NCI-H524 treated with DMSO at 0.1 percent for 48 hours (cell line): Measurements from ENCODE around the gene GRIP1.

Experiments
- DNase-seq: peaks from one replicate; lab custom pipeline; 2025; lab: John Stamatoyannopoulos, UW

GRIP1 gene

DNA sequence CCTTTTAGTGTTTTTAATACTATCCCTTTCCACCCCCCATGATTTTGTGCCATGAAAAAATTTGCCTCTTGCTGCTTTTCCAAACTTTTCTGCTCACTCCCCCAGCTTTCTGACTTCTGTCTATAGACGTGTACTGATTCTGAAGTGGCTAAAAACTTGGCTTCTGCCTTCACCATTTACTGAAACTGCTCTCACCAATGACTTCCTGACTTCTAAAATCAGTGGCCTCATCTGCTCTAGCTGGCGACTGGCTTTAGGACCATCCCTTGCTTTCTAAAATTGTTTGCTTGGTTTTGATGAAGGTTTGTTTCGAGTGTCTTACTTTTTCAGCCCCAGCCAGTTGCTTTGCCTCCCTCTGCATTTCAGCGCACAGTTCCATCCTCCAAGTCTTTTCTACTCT is 231.2 kb downstream of the GRIP1 start:
- no peak for DNase-seq

GRCh38 chr12:66446276-66446675 is 232.6 kb downstream of the GRIP1 start:
- DNase-seq, result no peak

GRCh38 chr12:66441905-66442559 is 236.8 kb downstream of the GRIP1 start:
- DNase-seq, result no peak

DNA sequence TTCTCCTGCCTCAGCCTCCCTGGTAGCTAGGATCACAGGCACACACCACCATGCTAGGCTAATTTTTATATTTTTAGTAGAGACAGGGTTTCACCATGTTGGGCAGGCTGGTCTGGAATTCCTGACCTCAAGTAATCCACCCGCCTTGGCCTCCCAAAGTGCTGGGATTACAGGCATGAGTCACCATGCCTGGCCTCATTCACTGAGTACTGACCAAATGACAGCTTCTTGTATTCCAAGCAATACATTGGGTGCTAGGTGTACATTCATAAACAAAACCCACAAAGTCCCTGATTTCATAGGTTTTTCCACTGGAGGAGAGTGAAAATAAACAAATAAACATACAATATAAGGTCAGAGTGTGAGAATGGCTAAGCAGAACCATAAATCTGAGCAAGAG is 240.3 kb downstream of the GRIP1 start:
- DNase-seq, result no peak

- DNase-seq, result no peak
Measured at GRCh38 chr12:66430106-66430505, 248.8 kb downstream of the GRIP1 start.

GRCh38 chr12:66428870-66429269 is 250.0 kb downstream of the GRIP1 start:
- DNase-seq, result no peak

GRCh38 chr12:66428261-66428660 is 250.6 kb downstream of the GRIP1 start:
- DNase-seq, result no peak

DNA sequence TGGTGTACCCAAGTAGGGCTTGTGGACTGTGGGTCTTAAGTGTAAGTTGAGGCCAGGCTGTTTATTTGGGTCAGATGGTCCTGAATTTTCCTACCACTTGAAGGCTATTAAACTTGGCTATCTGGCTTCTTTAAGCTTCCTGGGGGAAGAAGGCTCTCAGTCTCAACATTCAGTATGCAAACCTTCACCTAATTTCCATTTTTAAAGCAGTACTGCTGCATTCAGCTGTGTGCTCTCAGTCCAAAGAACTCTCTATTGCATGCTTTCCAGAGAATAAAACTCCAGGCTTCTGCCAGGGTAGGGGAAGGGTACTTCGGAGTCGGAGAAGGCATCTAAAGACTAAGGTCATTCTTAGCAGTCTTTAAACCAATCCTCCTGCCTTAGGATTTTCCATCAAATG is 252.2 kb downstream of the GRIP1 start:
- DNase-seq, result no peak

DNA sequence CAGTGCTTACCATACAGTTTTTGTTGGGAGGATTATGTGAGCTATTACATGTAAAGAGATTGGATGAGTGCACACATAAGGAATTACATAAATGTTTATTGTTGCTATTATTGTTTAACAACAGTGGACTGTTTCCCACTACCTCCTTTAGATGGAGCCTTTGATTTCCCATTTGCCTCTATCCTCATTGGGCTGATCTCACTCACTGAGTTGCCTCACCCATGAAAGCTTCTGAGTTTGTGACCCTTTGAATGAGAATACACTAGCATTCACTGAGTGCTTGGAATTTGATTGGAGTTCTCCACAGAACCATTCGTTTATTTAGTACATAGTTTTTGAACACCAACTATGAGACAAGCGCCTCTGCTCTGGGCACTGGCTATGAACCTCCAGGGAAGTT is 255.6 kb downstream of the GRIP1 start:
- no peak for DNase-seq

DNA sequence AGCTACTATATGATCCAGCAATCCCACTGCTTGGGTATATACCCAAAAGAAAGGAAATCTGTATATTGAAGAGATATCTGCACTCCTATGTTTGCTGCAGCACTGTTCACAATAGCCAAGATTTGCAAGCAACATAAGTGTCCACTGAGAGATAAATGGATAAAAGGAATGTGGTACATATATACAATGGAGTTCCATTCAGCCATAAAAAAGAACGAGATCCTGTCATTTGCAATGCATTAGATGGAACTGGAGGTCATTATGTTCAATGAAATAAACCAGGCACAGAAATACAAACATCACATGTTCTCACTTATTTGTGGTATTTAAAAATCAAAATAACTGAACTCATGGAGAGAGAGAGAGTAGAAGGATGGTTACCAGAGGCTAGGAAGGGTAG is 260.0 kb downstream of the GRIP1 start:
- DNase-seq, result no peak

DNA sequence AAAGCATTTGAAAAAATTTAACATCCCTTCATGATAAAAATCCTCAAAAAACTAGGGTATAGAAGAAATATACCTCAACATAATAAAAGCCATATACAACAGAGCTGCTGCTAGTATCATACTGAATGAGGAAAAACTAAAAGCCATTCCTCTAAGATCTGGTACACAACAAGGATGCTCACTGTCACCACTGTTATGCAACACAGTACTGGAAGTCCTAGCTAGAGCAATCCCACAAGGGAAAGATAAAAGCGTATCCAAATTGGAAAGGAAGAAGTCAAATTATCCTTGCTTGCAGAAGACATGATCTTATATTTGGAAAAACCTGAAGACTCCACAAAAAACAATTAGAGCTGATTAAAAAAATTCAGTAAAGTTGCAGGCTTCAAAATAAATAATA is 261.7 kb downstream of the GRIP1 start:
- no peak for DNase-seq

- DNase-seq, result no peak
Measured at GRCh38 chr12:66409195-66409871, 269.5 kb downstream of the GRIP1 start.

GRCh38 chr12:66405395-66405794 is 273.5 kb downstream of the GRIP1 start:
- DNase-seq, result no peak

DNA sequence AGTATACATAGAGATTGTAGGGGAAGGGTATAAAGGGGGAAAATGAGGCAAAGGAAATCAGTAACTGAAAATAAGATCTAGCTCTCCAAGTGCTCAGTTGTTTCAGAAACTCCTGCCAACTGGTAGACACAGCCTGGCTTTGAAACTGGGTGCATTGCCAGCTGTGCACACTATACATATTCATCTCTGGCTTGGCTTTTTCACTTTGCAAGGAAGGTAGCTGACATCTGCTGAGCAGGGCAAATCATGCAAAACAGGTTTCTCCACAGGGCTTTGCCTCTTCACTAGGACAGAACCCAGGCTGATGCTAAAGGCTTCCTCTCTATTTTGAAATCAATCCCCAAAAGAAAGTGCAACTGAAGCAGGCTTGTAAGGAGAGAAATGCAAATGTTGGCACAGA is 275.1 kb downstream of the GRIP1 start:
- no peak for DNase-seq

DNA sequence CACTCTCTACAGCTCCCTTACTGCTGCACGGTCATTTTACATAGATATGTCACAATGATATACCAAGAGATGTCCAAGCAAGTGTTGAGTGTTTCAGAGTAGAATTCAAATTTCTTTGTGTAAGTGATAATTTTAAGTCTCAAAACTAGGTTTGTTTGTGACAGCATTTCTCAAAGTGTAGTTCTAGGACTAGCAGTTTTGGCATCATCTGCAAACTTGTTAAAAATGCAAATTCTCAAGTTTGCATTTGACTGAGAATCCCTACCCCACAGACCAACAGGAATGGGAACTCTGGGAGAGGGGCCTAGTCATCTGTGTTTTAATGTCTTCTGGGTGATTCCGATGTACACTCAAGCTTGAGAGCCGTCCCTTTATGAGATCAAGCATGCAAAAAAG is 279.0 kb downstream of the GRIP1 start:
- DNase-seq, result no peak

- DNase-seq, result no peak
Measured at GRCh38 chr12:66398931-66399910, 279.7 kb downstream of the GRIP1 start.

GRCh38 chr12:66397574-66398290 is 281.1 kb downstream of the GRIP1 start:
- DNase-seq, result peak; percentile 15

DNA sequence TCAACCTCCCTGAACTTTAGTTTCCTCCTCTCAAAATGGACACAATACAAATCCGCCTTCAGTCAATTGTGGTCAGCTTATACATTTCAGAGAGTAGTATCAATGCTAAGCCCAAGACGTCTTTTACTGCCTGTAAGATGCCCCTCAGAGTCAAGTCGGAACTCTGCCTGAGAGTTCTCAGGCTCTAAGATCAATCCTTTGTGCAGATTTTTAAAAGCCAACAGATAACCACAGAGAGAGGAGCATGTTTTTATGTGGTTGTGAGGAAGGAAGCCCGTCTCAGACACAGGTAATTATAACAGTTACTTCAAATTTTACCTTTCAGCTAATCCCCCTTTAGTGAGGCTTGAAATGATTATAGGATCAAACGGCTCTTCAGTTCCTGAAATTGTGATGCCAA is 285.0 kb downstream of the GRIP1 start:
- DNase-seq, result peak; percentile 56

GRCh38 chr12:66392266-66392915 is 286.5 kb downstream of the GRIP1 start:
- peak; percentile 71 for DNase-seq

DNA sequence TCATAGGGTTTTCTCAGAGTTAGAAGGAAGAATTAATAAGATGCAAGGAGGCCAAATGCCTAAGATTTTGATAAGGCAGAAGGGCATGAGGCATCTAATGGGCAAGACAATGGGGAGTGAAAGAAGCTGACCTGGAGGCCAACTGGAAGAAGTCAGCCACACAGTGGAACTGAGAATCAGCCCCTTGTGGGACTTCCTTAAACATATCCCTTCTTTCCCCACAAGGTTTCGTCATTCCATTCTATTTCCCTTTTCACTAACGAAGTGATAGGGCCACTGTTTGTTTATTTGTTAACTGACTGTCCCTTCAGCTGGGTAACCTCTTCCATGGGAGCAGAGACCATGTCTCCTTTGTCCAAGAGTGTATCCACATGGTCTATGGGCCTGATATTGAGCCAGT is 290.4 kb downstream of the GRIP1 start:
- DNase-seq, result no peak

DNA sequence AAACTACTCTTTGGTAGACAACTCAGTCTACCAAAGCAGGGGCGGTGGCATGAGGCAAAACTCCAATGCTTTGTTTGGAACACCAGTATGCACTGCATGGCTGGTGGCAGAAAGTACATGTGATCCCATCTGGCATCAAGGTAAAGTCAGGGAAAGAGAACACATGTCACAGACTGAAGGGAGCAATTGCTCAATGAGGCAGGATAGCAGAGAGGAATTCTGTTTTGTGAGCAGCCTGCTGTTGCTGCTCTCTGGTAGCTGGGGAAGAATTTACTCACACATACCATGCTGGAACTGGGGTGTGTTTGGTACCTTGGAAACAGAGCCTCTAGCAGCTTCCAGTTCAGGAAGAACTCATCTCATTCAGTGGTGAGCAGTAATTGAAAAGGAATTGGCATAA is 291.8 kb downstream of the GRIP1 start:
- DNase-seq, result no peak
